ENCODE results near the gene C3. TPM values are rescaled to one million over a fixed set of nuclear protein-coding genes. Genes with fewer than 3 reads are reported as not detected.
A peak's percentile ranks its signal among the peaks of the same experiment; 100 is the strongest.

The C3 gene
- total RNA-seq, 1 donor from 2014 or later = 1.6 TPM

DNA sequence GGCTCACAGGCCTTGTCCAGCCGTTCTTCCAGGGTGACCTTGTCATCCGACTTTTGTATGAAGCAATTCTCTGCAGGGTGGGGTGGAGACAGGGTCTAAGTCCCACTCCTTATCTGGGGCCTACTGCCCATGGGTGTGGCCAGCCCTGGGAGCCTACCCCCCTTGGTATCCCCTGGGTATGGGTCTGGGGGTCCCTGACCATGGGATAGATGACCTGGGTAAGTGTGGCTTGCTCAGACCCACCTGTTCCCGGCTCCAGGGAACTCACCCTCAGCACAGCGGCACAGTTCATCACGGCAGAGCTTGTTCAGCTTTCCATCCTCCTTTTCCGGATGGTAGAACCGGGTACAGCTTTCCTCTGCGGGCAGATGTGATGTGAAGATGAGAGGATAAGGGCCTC, 41.3 kb downstream of the C3 start:
- H3K36me3 Mint-ChIP-seq (ENCODE audit: insufficient read depth) = no peaks in the 10 kb centered on the region
- H3K27me3 Mint-ChIP-seq = peaks cover 18% of the 10 kb centered on the region
- DNase-seq (ENCODE audit: low spot score, unreplicated experiment) = no peak
- TF ChIP-seq, protein P1, sequence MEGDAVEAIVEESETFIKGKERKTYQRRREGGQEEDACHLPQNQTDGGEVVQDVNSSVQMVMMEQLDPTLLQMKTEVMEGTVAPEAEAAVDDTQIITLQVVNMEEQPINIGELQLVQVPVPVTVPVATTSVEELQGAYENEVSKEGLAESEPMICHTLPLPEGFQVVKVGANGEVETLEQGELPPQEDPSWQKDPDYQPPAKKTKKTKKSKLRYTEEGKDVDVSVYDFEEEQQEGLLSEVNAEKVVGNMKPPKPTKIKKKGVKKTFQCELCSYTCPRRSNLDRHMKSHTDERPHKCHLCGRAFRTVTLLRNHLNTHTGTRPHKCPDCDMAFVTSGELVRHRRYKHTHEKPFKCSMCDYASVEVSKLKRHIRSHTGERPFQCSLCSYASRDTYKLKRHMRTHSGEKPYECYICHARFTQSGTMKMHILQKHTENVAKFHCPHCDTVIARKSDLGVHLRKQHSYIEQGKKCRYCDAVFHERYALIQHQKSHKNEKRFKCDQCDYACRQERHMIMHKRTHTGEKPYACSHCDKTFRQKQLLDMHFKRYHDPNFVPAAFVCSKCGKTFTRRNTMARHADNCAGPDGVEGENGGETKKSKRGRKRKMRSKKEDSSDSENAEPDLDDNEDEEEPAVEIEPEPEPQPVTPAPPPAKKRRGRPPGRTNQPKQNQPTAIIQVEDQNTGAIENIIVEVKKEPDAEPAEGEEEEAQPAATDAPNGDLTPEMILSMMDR (IDR thresholded peaks at IDR 0.05; ENCODE audit: unreplicated experiment) = no peak
- peaks cover 4% of the 10 kb centered on the region for H3K4me1 Mint-ChIP-seq (ENCODE audit: low read depth)
- H3K4me3 Mint-ChIP-seq (ENCODE audit: low read depth) = no peak overlapping the region
- peaks cover 4% of the 10 kb centered on the region for H3K9me3 Mint-ChIP-seq (ENCODE audit: low read depth)
- no peak overlapping the region for H3K27ac Mint-ChIP-seq

DNA sequence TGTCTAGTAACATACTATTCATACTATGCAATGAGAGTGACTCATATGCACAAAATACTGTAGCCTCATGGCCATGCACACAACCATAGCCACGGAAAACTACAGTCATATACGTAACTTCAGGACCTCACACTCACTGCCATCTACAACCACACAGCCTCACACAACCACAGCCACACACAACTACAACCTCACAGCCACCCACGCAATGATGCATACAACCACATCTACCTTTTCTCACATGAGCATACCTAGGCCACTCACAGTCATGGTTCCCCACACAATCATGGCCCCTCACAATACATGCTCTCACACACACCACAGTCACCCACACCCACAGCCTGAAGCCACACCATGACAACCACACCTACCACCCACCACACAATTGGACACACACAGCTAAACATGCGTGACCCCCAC, 41.8 kb downstream of the C3 start:
- no peak overlapping the region for H3K4me3 Mint-ChIP-seq (ENCODE audit: low read depth)
- peaks cover 4% of the 10 kb centered on the region for H3K9me3 Mint-ChIP-seq (ENCODE audit: low read depth)
- TF ChIP-seq, protein P1 (IDR thresholded peaks at IDR 0.05; ENCODE audit: unreplicated experiment) = no peak
- peaks cover 18% of the 10 kb centered on the region for H3K27me3 Mint-ChIP-seq
- peaks cover 4% of the 10 kb centered on the region for H3K4me1 Mint-ChIP-seq (ENCODE audit: low read depth)
- H3K36me3 Mint-ChIP-seq (ENCODE audit: insufficient read depth) = no peaks in the 10 kb centered on the region
- peak overlapping the region; percentile 5 for H3K27ac Mint-ChIP-seq
- no peak for DNase-seq (ENCODE audit: low spot score, unreplicated experiment)

- peaks cover 4% of the 10 kb centered on the region for H3K9me3 Mint-ChIP-seq (ENCODE audit: low read depth)
- TF ChIP-seq, protein P1 (IDR thresholded peaks at IDR 0.05; ENCODE audit: unreplicated experiment) = no peak
- peak overlapping the region; percentile 27 for H3K4me3 Mint-ChIP-seq (ENCODE audit: low read depth)
- peak; percentile 18 for DNase-seq (ENCODE audit: low spot score, unreplicated experiment)
- H3K36me3 Mint-ChIP-seq (ENCODE audit: insufficient read depth) = no peaks in the 10 kb centered on the region
- peaks cover 4% of the 10 kb centered on the region for H3K4me1 Mint-ChIP-seq (ENCODE audit: low read depth)
- H3K27ac Mint-ChIP-seq = no peak overlapping the region
- peaks cover 18% of the 10 kb centered on the region for H3K27me3 Mint-ChIP-seq
These were observed 42.4 kb downstream of the C3 start for GRCh38 chr19:6677883-6678689.

DNA sequence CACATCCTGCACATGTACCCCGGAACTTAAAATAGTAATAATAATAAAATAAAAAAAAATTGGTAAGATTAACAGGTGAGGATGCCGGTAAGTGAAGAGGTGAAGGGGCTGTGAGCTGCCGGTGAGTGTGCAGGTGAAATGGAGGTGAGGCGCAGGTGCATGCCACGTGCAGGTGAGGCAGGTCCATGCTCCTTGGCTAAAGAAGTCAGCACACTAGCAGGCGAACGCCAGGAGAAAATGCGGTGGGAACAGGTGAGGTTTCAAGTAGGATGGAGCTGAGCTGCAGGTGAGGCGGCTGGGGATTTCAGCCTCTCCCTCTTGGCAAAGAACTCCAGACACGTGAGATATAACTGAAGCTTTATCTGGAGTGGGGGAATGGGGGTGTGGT, 43.0 kb downstream of the C3 start:
- Mint-ChIP-seq H3K4me1 (ENCODE audit: low read depth) (peaks cover 4% of the 10 kb centered on the region), H3K27ac (no peak overlapping the region), H3K27me3 (peaks cover 18% of the 10 kb centered on the region), H3K9me3 (ENCODE audit: low read depth) (peaks cover 4% of the 10 kb centered on the region), H3K36me3 (ENCODE audit: insufficient read depth) (no peaks in the 10 kb centered on the region), H3K4me3 (ENCODE audit: low read depth) (peak overlapping the region; percentile 7)
- no peak for DNase-seq (ENCODE audit: low spot score, unreplicated experiment)
- TF ChIP-seq, protein P1 (IDR thresholded peaks at IDR 0.05; ENCODE audit: unreplicated experiment) = no peak

DNA sequence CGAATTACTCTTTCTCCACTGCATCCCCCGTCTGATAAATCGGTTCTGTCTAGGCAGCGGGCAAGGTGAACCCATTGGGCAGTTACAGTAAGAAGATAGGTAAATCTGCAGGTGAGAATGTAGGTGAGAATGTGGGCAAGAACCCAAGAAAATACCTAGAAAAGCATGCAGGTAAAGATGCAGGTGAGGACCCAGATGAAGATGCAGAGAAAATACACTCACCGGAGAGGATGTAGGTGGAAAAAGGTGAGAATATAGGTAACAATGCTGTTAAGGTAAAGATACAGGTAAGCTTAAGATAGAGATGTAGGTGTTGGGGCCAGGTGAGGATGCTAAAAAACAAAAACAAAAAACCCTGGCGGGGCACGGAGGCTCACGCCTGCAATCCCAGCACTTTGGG, 44.2 kb downstream of the C3 start:
- Mint-ChIP-seq H3K27me3 (peaks cover 18% of the 10 kb centered on the region), H3K4me3 (ENCODE audit: low read depth) (no peak overlapping the region), H3K9me3 (ENCODE audit: low read depth) (peaks cover 4% of the 10 kb centered on the region), H3K27ac (no peak overlapping the region), H3K4me1 (ENCODE audit: low read depth) (peaks cover 4% of the 10 kb centered on the region), H3K36me3 (ENCODE audit: insufficient read depth) (no peaks in the 10 kb centered on the region)
- TF ChIP-seq, protein P1 (IDR thresholded peaks at IDR 0.05; ENCODE audit: unreplicated experiment) = no peak
- DNase-seq (ENCODE audit: low spot score, unreplicated experiment) = no peak

Data from progenitor cell of endocrine pancreas (in vitro differentiated cells).